RKO (cell line): ENCODE results near the gene PI4KA.
"Not testable (repeated sequence)": the region's sequence is repeated elsewhere in the genome, so short reads cannot be mapped to it uniquely, and the experiment has no call there.

Source experiments
- DNase-seq: peaks from one replicate; pipeline ENCODE4 v3.0.0-alpha.2; 2016; ENCODE audit warnings: low spot score

Gene PI4KA

DNA sequence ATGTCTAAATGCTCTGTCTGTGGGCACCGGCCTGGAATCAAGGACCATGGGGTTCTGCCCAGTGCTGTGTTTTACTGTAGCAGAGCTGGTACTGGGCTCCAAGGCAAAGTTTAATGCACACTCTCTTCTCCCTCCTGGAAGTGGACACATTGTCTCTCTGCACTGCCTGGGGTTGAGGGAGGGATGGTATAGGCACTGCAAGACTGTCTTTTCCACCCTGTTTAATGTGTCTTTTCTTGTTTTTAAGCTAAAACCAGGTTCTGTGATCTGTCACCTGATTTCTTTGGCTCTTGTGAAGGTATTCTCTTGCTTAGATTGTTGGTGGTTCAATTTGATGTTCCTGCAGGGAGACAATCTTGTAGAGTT is 194.0 kb downstream of the PI4KA start:
- no peak for DNase-seq

DNA sequence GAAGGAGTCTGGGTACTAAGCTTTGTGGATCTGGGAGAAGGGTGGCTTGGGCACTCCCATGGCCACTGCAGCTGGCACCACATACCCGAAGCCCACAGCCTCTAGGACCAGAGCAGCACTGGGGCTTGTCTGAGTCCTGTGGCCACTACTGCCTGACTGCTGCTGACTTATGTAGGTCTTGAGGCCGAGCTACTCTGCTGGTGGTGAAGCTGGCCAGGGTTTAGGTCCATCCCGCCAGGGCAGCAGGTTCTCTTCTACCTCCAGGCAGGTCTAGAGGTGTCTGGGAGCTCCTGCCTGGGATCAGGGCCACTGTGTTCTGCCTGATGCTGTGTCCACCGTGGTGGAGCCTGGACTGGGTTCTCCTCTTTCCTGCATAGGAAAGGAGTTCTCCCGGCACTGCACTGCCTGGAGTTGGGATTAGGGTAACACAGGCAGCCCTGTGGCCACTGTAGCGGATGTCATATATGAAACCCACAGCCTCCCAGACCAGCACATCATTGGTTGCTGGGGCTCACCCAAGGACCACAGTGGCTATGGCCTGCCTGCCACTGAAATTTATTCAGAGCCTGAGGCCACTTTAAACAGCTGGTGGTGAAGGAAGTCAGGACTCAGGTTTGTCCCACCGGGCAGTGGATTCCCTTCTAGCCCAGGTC is 194.5 kb downstream of the PI4KA start:
- no peak for DNase-seq

DNA sequence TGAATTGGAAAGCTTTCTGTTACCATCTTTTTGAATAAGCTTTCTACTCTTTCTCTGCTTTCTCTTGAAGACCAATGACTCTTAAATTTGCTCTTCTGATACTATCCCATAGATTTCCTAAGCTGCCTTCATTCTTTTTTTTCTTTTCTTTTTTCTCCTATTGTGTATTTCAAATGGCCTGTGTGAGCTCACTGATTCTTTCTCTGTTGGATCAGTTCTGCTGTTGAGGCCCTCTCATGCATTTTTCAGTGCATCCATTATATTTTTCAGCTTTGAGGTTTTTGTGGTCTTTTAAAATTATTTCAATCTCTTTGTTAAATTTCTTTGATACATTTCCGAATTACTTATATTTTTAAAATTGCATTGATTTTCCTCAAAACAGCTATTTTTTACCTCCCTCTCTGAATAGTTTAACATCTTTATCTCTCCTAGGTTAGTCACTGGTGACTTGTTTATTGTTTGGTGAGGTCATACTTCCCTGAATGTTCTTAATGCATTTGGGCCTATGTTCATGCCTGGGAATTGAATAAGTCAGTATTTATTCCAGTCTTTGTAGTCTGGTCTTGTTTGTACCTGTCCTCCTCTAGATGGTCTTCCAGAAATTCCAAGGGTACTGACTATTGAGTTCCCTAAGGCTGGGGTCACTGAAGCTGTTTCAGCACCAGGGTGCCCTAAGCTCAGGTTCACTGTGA is 195.3 kb downstream of the PI4KA start:
- DNase-seq, result no peak

DNA sequence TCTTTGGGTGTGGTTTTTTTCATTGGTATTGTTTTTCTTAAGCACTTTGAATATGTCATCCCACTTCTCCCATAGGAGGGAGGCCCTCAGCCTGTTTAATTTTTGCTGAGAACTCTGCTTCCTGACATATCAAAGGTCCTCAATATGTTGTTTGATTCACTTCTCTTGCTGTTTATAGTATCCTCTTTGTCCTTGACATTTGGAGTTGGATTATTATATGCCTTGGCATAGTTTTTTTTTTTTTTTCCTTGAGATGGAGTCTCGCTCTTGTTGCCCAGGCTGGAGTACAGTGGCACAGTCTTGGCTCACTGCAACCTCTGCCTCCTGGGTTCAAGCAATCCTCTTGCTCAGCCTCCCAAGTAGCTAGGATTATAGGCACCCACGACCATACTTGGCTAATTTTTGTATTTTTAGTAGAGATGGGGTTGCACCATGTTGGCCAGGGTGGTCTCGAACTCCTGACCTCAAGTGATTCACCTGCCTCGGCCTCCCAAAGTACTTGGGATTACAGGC is 196.0 kb downstream of the PI4KA start:
- not testable (repeated sequence) for DNase-seq

DNA sequence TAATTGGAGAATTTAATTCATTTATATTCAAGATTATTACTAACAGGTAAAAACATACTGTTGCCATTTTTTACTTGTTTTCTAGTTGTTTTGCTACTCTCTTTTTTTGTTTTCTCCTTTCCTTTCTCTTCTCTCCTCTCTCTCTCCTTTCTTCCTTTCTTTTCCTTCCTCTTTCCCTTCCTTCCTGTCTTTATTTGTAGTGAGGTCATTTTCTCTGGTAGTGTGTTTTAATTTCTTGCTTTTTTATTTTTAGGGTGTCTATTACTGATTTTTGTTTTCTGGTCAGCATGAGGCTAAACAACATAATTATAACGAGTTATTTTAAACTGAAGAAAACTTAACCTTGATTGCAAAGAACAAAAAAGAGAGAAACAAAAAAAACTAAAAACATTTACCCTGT is 197.1 kb downstream of the PI4KA start:
- no peak for DNase-seq

DNA sequence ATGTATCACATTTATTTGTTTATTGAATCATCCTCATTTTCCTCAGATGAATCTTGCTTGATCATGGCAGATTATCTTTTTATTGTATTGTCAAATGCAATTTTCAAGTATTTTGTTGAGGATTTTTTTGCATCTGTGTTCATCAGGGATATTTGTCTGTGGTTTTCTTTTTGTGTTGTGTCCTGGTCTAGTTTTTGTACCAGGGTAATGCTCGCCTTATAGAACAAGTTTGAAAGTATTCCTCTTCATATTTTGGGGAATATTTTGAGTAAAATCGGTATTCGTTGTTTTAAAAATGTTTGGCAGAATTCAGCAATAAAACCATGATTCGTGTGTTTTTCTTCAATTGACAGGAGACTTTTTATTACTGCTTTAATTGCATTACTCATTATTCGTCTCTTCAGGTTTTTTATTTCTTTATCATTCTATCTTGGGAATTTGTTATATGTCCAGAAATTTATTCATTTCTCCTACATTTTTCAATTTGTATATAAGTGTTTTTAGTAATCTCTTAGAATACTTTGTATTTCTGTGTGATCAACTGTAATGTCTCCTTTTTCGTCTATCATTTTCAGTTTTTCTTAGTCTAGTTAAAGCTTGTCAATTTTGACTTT is 198.1 kb downstream of the PI4KA start:
- no peak for DNase-seq

DNA sequence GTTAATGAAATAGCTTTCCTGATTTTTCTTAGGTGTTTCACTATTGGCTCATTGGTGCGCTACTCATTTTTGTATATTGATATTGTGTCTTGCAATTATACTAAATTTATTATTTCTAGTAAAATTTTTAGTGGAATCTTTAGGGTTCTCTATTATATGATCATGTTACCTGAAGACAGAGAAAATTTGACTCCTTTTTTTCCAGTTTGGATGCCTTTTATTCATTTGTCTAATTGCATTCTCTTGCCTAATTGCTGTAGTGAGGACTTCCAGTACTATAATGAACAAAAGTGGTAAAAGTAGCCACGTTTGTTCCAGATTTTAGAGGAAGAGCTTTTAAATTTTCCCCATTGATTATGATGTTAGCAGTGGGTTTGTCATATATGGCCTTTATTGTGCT is 198.7 kb downstream of the PI4KA start:
- DNase-seq, result no peak

DNA sequence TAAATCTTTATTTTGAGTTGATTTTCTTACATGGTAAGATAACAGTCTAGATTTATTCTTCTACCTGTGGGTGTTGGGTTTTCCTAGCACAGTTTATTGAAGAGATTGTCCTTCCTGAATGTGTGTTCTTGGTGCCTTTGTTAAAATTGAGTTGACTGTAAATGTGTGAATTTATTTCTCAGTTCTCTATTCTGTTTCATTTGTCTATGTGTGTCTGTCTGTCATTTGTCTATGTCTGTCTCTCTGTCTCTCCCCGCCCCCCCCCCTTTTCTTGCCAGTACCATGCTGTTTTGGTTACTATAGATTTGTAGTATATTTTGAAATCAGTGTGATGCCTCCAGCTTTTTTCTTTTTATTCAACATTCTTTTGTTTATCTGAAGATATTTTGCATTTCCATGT is 199.4 kb downstream of the PI4KA start:
- DNase-seq, result no peak

DNA sequence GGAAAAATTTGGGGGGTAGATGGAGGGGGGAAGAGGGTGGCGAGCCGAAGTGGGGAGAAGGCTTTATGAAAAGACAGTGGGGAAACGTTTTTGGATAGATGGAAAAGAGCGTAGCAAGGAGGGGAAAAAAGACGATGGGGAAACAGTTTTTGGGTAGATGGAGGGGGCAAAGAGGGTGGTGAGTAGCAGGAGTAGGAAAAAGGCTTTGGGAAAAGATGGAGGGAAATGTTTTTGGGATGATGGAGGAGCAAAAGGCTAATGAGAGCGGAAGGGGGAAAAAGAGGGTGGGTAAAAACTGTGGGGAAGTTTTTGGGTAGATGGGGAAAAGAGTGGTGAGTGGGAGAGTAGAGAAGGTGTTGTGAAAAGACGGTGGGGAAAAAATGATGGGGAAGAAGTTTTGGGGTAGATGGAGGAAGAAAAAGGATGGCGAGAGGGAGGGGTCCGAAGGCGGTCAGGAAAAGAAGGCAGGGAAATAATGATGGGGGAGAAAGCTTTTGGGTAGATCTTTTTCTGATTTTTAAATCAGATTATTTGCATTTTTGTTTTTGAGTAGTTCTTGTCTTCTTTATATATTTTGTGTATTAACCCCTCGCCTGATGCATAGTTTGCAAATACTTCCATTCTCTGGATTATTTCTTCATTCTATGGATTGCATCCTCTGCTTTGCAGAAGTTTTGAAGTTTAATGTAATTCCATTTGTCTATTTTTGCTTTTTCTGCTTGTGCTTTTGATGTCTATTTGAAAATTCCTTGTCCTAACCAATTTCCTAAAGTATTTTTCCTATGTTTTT is 200.0 kb downstream of the PI4KA start:
- no peak for DNase-seq

DNA sequence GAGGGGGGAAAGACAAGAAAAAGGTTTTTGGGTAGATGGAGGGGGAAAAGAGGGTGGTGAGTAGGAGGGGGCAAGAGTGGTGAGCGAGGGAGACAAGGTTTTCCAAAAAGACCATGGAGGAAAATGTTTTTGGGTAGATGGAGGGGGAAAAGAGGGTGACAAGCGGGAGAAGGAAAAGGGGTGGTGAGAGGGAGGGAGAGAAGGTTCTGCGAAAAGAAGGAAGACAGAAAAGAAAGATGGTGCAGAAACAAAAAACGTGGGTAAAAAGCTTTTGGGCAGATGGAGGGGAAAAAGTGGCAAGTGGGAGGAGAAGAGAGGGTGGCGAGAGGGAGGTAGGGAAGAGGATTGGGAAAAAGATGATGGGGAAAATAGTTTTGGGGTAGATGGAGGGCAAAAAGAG is 200.6 kb downstream of the PI4KA start:
- DNase-seq, result no peak
